H1 (cell line): ENCODE results near the gene PDZD2. TPM values are rescaled to one million over a fixed set of nuclear protein-coding genes. Genes with fewer than 3 reads are reported as not detected.

Experiments used
- CTCF ChIA-PET: fragments of 300-600 bp; sonication (Branson Sonifier 250); formaldehyde crosslinking; loops from one replicate; lab custom pipeline; 2021; ENCODE audit not compliant: partially characterized antibody; lab: Charles Lee
- POLR2A ChIA-PET: fragments of 300-600 bp; sonication (Branson Sonifier 250); formaldehyde crosslinking; loops from one replicate; lab custom pipeline; 2021; ENCODE audit warnings: inconsistent platforms; ENCODE audit not compliant: partially characterized antibody; lab: Charles Lee
- DNase-seq, 2 experiments: peaks; one replicate each; pipeline versions ENCODE4 v3.0.0 to v3.0.0-alpha.2; 2010 to 2022; ENCODE audit warnings: low spot score in 2 of 2, low read depth in 1 of 2, mixed read lengths in 1 of 2
- FAIRE-seq: peaks from 2 replicates; lab custom pipeline; 2011; peaks lifted over from hg19 to GRCh38; lab: Jason Lieb, UNC
- H2AFZ ChIP-seq: 2 replicates; pipeline ENCODE4 v1.8.1; 2012; ENCODE audit warnings: low read length, inconsistent platforms
- H2AK5ac ChIP-seq: 2 replicates; pipeline ENCODE4 v1.6.1; 2013; ENCODE audit warnings: low read depth, low read length
- H2BK120ac ChIP-seq: replicated peaks from 2 replicates; pipeline ENCODE3; 2013; ENCODE audit warnings: low read depth, low read length, inconsistent platforms
- H2BK12ac ChIP-seq: 2 replicates; pipeline ENCODE4 v1.6.1; 2013; ENCODE audit warnings: low read depth, low read length
- H2BK15ac ChIP-seq: 2 replicates; pipeline ENCODE4 v1.6.1; 2013; ENCODE audit warnings: low read length
- H2BK20ac ChIP-seq: 2 replicates; pipeline ENCODE4 v1.6.1; 2013; ENCODE audit warnings: low read length
- H2BK5ac ChIP-seq: 2 replicates; pipeline ENCODE4 v1.6.1; 2013; ENCODE audit warnings: low read depth, low read length
- H3K14ac ChIP-seq: 2 replicates; pipeline ENCODE4 v1.6.1; 2013; ENCODE audit warnings: inconsistent platforms; ENCODE audit not compliant: insufficient read length
- H3K18ac ChIP-seq: 2 replicates; pipeline ENCODE4 v1.6.1; 2013; ENCODE audit warnings: low read length; ENCODE audit errors: extremely low read depth
- H3K23ac ChIP-seq: 2 replicates; pipeline ENCODE4 v1.6.1; 2013; ENCODE audit warnings: inconsistent platforms; ENCODE audit not compliant: insufficient read length
- H3K23me2 ChIP-seq: 2 replicates; pipeline ENCODE4 v1.6.1; 2013; ENCODE audit warnings: low read depth, low read length
- H3K27ac ChIP-seq: 2 replicates; pipeline ENCODE4 v1.6.1; 2011; ENCODE audit warnings: low read depth, low read length, inconsistent platforms
- H3K27me3 ChIP-seq, 4 experiments: replicated peaks in 1 of 4; 1 replicate in 1 of 4; 2 replicates in 3 of 4; pipeline versions ENCODE4 v1.6.1 to v1.8.1; 2011 to 2013; ENCODE audit warnings: low read length in 3 of 4, mild to moderate bottlenecking in 3 of 4, inconsistent platforms in 2 of 4, mixed read lengths in 2 of 4, moderate library complexity in 1 of 4; ENCODE audit not compliant: control insufficient read depth in 3 of 4, insufficient read depth in 3 of 4; ENCODE audit errors: extremely low read depth in 1 of 4
- H3K36me3 ChIP-seq, 4 experiments: 2 replicates each; pipeline versions ENCODE4 v1.6.1 to v1.8.1; 2011 to 2013; ENCODE audit warnings: mild to moderate bottlenecking in 4 of 4, low read length in 3 of 4, moderate library complexity in 2 of 4, control low read depth in 1 of 4, inconsistent platforms in 1 of 4; ENCODE audit not compliant: insufficient read depth in 4 of 4, control insufficient read depth in 2 of 4
- H3K4ac ChIP-seq: replicated peaks from 2 replicates; pipeline ENCODE3; 2013; ENCODE audit warnings: low read length, low read depth, mixed read lengths, inconsistent platforms; ENCODE audit not compliant: insufficient read length
- H3K4me1 ChIP-seq, 4 experiments: replicated peaks in 1 of 4; 1 replicate in 1 of 4; 2 replicates in 3 of 4; pipeline versions ENCODE4 v1.6.1 to v1.8.1; 2011 to 2013; ENCODE audit warnings: low read length in 3 of 4, inconsistent platforms in 2 of 4, mixed read lengths in 1 of 4; ENCODE audit not compliant: insufficient read depth in 4 of 4, control insufficient read depth in 3 of 4
- H3K4me2 ChIP-seq, 2 experiments: 2 replicates each; pipeline versions ENCODE4 v1.6.1 to v1.8.1; 2011 to 2013; ENCODE audit warnings: low read depth in 2 of 2, low read length in 2 of 2, control low read depth in 1 of 2, inconsistent platforms in 1 of 2, mild to moderate bottlenecking in 1 of 2; ENCODE audit not compliant: insufficient read depth in 1 of 2
- H3K4me3 ChIP-seq, 4 experiments: fragments of 200-600, 300-600 bp in 1 of 4; sonication (generic), shearing (Covaris generic), sonication (Bioruptor Twin) in 1 of 4; 2 replicates each; pipeline versions ENCODE4 v1.5.1 to v1.8.1; 2011 to 2016; ENCODE audit warnings: low read length in 4 of 4, low read depth in 3 of 4, control low read depth in 2 of 4, inconsistent platforms in 2 of 4, mild to moderate bottlenecking in 2 of 4, mixed read lengths in 1 of 4, moderate library complexity in 1 of 4; ENCODE audit not compliant: insufficient read depth in 2 of 4; ENCODE audit errors: extremely low read depth in 1 of 4
- H3K56ac ChIP-seq: replicated peaks from 2 replicates; pipeline ENCODE3; 2013; ENCODE audit warnings: low read depth, mild to moderate bottlenecking, mixed read lengths, low read length, inconsistent platforms; ENCODE audit not compliant: insufficient read length
- H3K79me1 ChIP-seq: 2 replicates; pipeline ENCODE4 v1.6.1; 2013; ENCODE audit warnings: low read depth, low read length, control low read depth
- H3K79me2 ChIP-seq, 2 experiments: 2 replicates each; pipeline versions ENCODE4 v1.6.1 to v1.8.1; 2012 to 2013; ENCODE audit warnings: low read length in 2 of 2, mild to moderate bottlenecking in 2 of 2, inconsistent platforms in 1 of 2; ENCODE audit not compliant: insufficient read depth in 2 of 2, control insufficient read depth in 1 of 2
- H3K9ac ChIP-seq, 4 experiments: replicated peaks in 1 of 4; 1 replicate in 1 of 4; 2 replicates in 3 of 4; pipeline versions ENCODE4 v1.6.1 to v1.8.1; 2011 to 2013; ENCODE audit warnings: low read depth in 3 of 4, low read length in 3 of 4, control low read depth in 2 of 4, mild to moderate bottlenecking in 2 of 4, moderate library complexity in 2 of 4, inconsistent platforms in 1 of 4; ENCODE audit errors: extremely low read depth in 1 of 4
- H3K9me3 ChIP-seq, 2 experiments: 2 replicates each; pipeline versions ENCODE4 v1.6.1 to v1.8.1; 2012 to 2013; ENCODE audit warnings: mild to moderate bottlenecking in 2 of 2, moderate library complexity in 2 of 2, control low read depth in 1 of 2, inconsistent platforms in 1 of 2, low read depth in 1 of 2, low read length in 1 of 2, mixed read lengths in 1 of 2; ENCODE audit not compliant: insufficient read depth in 2 of 2
- H4K20me1 ChIP-seq, 2 experiments: replicated peaks in 1 of 2; 2 replicates each; pipeline versions ENCODE3 to v1.8.1; 2011 to 2013; ENCODE audit warnings: inconsistent platforms in 2 of 2, low read length in 2 of 2, mild to moderate bottlenecking in 1 of 2; ENCODE audit not compliant: insufficient read depth in 2 of 2, control insufficient read depth in 1 of 2
- H4K5ac ChIP-seq: 2 replicates; pipeline ENCODE4 v1.6.1; 2013; ENCODE audit warnings: low read length, low read depth, mixed read lengths, inconsistent platforms; ENCODE audit not compliant: insufficient read length
- H4K8ac ChIP-seq: 2 replicates; pipeline ENCODE4 v1.8.0; 2013; ENCODE audit warnings: mild to moderate bottlenecking, moderate library complexity, low read length, inconsistent platforms; ENCODE audit not compliant: insufficient read depth; ENCODE audit errors: extremely low read depth
- H4K91ac ChIP-seq: replicated peaks from 2 replicates; pipeline ENCODE3; 2013; ENCODE audit warnings: low read length, mixed read lengths, inconsistent platforms; ENCODE audit not compliant: insufficient read length
- ASH2L ChIP-seq: fragments of 200-600, 300-600 bp; sonication (generic); IDR thresholded peaks from one replicate; pipeline ENCODE4 v1.7.1; 2017; ENCODE audit warnings: low read length
- BRCA1 ChIP-seq: IDR thresholded peaks from 2 replicates; pipeline ENCODE4 v1.6.1; 2012; ENCODE audit warnings: low read depth, low read length, improper control_type of control experiment
- CHD2 ChIP-seq: IDR thresholded peaks from 2 replicates; pipeline ENCODE4 v1.6.1; 2012; ENCODE audit warnings: low read length, improper control_type of control experiment
- HDAC2 ChIP-seq, 2 experiments: fragments of 300-600 bp in 1 of 2; sonication (generic) in 1 of 2; IDR thresholded peaks; 2 replicates each; pipeline ENCODE4 v1.6.1; 2011 to 2012; ENCODE audit warnings: low read depth in 2 of 2, low read length in 2 of 2, mild to moderate bottlenecking in 2 of 2, moderate library complexity in 2 of 2, borderline replicate concordance in 1 of 2, inconsistent platforms in 1 of 2
- POU5F1 ChIP-seq: IDR thresholded peaks from 2 replicates; pipeline ENCODE4 v1.6.1; 2011; ENCODE audit warnings: low read depth, mild to moderate bottlenecking, low read length, moderate library complexity
- RNF2 ChIP-seq: fragments of 200-900, 300-1000 bp; sonication (generic); IDR thresholded peaks from 2 replicates; pipeline ENCODE4 v1.7.1; 2016; ENCODE audit warnings: borderline replicate concordance, low read depth, mild to moderate bottlenecking, antibody characterized with exemption, low read length; ENCODE audit not compliant: poor library complexity, severe bottlenecking; ENCODE audit errors: missing control alignments
- RXRA ChIP-seq: IDR thresholded peaks from 2 replicates; pipeline ENCODE4 v1.6.1; 2011; ENCODE audit warnings: low read depth, mild to moderate bottlenecking, low read length, moderate library complexity; ENCODE audit not compliant: insufficient read depth
- SIN3A ChIP-seq, 2 experiments: IDR thresholded peaks in 1 of 2; conservative IDR thresholded peaks in 1 of 2; 2 replicates each; pipeline ENCODE4 v1.6.1; 2011 to 2012; ENCODE audit warnings: low read length in 2 of 2, improper control_type of control experiment in 1 of 2, low read depth in 1 of 2, mild to moderate bottlenecking in 1 of 2
- SP1 ChIP-seq: IDR thresholded peaks from 2 replicates; pipeline ENCODE4 v1.6.1; 2011; ENCODE audit warnings: low read depth, low read length
- TAF7 ChIP-seq: optimal IDR thresholded peaks from 2 replicates; pipeline ENCODE3; 2011; ENCODE audit warnings: low read depth, mild to moderate bottlenecking, inconsistent platforms, low read length, moderate library complexity, borderline replicate concordance
- WGBS, 2 experiments: shearing (Covaris generic) in 1 of 2; methylation state at CpG; one replicate each; pipeline versions ENCODE4 v1.1.6 to v1.1.7; 2013 to 2015; ENCODE audit warnings: low lambda C conversion rate in 2 of 2, mixed read lengths in 2 of 2, inconsistent platforms in 1 of 2, low coverage in 1 of 2, missing lambda C conversion rate in 1 of 2; ENCODE audit not compliant: insufficient replicate concordance in 2 of 2, insufficient coverage in 1 of 2, insufficient read length in 1 of 2; ENCODE audit errors: extremely low coverage in 1 of 2, missing lambda C conversion rate in 1 of 2; 5-methylcytosine and 5-hydroxymethylcytosine counted together
- polyA plus RNA-seq, 7 experiments: library from polyadenylated mRNA; depleted of rRNA in 3 of 7; stranded (reverse) in 5 of 7; unstranded in 2 of 7; fragments of >200 nt in 5 of 7; fragments of 200-250 nt in 2 of 7; gene quantifications; 1 replicate in 5 of 7; 2 replicates in 1 of 7; 4 replicates in 1 of 7; pipeline versions ENCODE4 v1.2.1 to v1.2.3, GENCODE V29; 2011 to 2013; ENCODE audit warnings: missing spikeins in 2 of 7, mixed read lengths in 2 of 7
- total RNA-seq: library from RNA; stranded (reverse); fragmentation: NEBNext Ultra II Directional; extraction: Animal tissue kit (Norgen Biotek cat#: 25700); gene quantifications from 2 replicates; pipeline ENCODE4 v1.2.1, GENCODE V29; 2021
- TF ChIP-seq, protein P1 (sequence below): IDR thresholded peaks from 2 replicates; pipeline ENCODE4 v1.6.1; 2011; ENCODE audit warnings: low read length, improper control_type of control experiment
- TF ChIP-seq, protein P2 (sequence below): IDR thresholded peaks from 2 replicates; pipeline ENCODE4 v1.6.1; 2012; ENCODE audit warnings: inconsistent platforms

Gene PDZD2
- total and polyA plus RNA-seq, 2 of the 8 experiments (the other 6 are each of a cell fraction or from before 2014, with no cell fraction given), result 1.2 to 6.8 TPM

DNA sequence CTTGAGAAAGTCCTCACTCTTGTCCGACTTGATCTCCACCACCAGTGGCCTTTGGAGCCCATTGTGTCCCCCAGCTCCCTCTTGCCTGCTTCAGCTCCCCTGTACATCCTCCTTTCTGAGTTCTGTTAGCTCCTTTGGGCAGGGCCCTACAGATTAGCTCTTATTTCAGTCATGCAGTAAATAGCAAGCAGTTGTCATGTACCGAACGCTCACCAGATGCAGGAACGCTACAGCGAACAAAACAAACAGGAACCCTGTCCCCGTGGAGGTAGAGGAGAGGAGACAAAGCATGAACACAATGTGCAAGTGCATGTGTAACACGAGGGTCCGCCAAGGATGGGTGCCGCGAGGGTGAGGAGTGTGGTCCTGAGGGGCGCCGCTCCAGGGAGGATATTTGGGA lies 111.3 kb downstream of the PDZD2 start:
- FAIRE-seq (no peak), DNase-seq (no peak)
- no peak overlapping the region for H2BK5ac ChIP-seq
- H3K18ac ChIP-seq, result no peak overlapping the region
- H3K9me3 ChIP-seq, result no peaks in the 10 kb centered on the region
- H4K20me1 ChIP-seq, result peaks cover 0 to 2% of the 10 kb centered on the region in 2 experiments
- no peak overlapping the region for H4K5ac ChIP-seq
- H3K4ac ChIP-seq, result no peak overlapping the region
- peaks cover 4 to 10% (median 9%) of the 10 kb centered on the region in 4 experiments; a peak in 6 of 7 replicates for H3K27me3 ChIP-seq
- H3K9ac ChIP-seq, result no peak overlapping the region
- H2BK15ac ChIP-seq, result no peak overlapping the region
- no peaks in the 10 kb centered on the region for H3K79me2 ChIP-seq
- no peak overlapping the region for H2AFZ ChIP-seq
- 91% methylated on average over 12 of the region's 12 CpGs; no CpG with 5 or more reads in 1 of the 2 experiments for WGBS, 2 experiments
- H3K4me1 ChIP-seq, result peaks cover 5 to 15% (median 9%) of the 10 kb centered on the region in 4 experiments; a peak in 6 of 7 replicates
- H3K23ac ChIP-seq, result no peak overlapping the region
- no peak overlapping the region for H4K91ac ChIP-seq
- H2AK5ac ChIP-seq, result peak overlapping the region; percentile 41; the same call in 1 of the 2 replicates
- no peak overlapping the region for H3K4me3 ChIP-seq
- H2BK20ac ChIP-seq, result no peak overlapping the region
- no peak overlapping the region for H2BK120ac ChIP-seq
- H3K56ac ChIP-seq, result no peak overlapping the region
- POLR2A ChIA-PET, result no interaction called here
- no peak overlapping the region for H3K4me2 ChIP-seq
- CTCF ChIA-PET, result no interaction called here
- no peak overlapping the region for H2BK12ac ChIP-seq
- H3K14ac ChIP-seq, result no peak overlapping the region
- H3K27ac ChIP-seq, result no peak overlapping the region
- H4K8ac ChIP-seq, result no peak overlapping the region
- H3K23me2 ChIP-seq, result 0 out of 2 replicates have a peak, but pooled peaks cover 2% of the 10 kb centered on the region
- H3K36me3 ChIP-seq, result no peaks in the 10 kb centered on the region
- H3K79me1 ChIP-seq, result no peaks in the 10 kb centered on the region
- TF ChIP-seq BRCA1, result no peak
- TF ChIP-seq RNF2, result no peak
- TF ChIP-seq HDAC2 (IDR thresholded peaks at IDR 0.05; ENCODE audit: borderline replicate concordance in 1 of 2, low read depth in 2 of 2, low read length in 2 of 2), result no peak
- TF ChIP-seq POU5F1, result no peak
- no peak for TF ChIP-seq CHD2
- TF ChIP-seq RXRA, result no peak
- no peak for TF ChIP-seq SP1
- no peak for TF ChIP-seq ASH2L
- TF ChIP-seq, protein P1, sequence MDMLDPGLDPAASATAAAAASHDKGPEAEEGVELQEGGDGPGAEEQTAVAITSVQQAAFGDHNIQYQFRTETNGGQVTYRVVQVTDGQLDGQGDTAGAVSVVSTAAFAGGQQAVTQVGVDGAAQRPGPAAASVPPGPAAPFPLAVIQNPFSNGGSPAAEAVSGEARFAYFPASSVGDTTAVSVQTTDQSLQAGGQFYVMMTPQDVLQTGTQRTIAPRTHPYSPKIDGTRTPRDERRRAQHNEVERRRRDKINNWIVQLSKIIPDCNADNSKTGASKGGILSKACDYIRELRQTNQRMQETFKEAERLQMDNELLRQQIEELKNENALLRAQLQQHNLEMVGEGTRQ, result no peak
- TF ChIP-seq, protein P2, sequence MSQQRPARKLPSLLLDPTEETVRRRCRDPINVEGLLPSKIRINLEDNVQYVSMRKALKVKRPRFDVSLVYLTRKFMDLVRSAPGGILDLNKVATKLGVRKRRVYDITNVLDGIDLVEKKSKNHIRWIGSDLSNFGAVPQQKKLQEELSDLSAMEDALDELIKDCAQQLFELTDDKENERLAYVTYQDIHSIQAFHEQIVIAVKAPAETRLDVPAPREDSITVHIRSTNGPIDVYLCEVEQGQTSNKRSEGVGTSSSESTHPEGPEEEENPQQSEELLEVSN, result no peak
- TF ChIP-seq TAF7, result no peak
- TF ChIP-seq SIN3A (conservative IDR thresholded peaks at IDR 0.05 in 1 of 2, IDR thresholded peaks at IDR 0.05 in 1 of 2; ENCODE audit: low read depth in 1 of 2, low read length in 2 of 2), result no peak
